ENCODE data around the gene ICAM4.
A peak's percentile ranks its signal among the peaks of the same experiment; 100 is the strongest.
"Not testable (repeated sequence)": the region's sequence is repeated elsewhere in the genome, so short reads cannot be mapped to it uniquely, and the experiment has no call there.

The ICAM4 gene

GRCh38 chr19:10286803-10287737, at the start of gene ICAM4:
Gene ICAM4 (plus strand): TSS chr19:10286955. CDS start chr19:10287013, 58 bp downstream.
- no peak for DNase-seq

- DNase-seq, result no peak
These were observed 49.1 kb upstream of the ICAM4 start for GRCh38 chr19:10237702-10238101.

GRCh38 chr19:10238172-10238783, 48.5 kb upstream of the ICAM4 start:
- peak; percentile 90 for DNase-seq

GRCh38 chr19:10241826-10242449, 44.8 kb upstream of the ICAM4 start:
- DNase-seq, result not testable (repeated sequence)

- DNase-seq, result no peak
These were observed 43.1 kb upstream of the ICAM4 start for GRCh38 chr19:10243606-10244005.

- no peak for DNase-seq
These were observed 41.4 kb upstream of the ICAM4 start for GRCh38 chr19:10245189-10245939.

GRCh38 chr19:10246511-10246910, 40.2 kb upstream of the ICAM4 start:
- DNase-seq, result no peak

- peak; percentile 96 for DNase-seq
These were observed 34.7 kb upstream of the ICAM4 start, which contains the start of gene MRPL4 for GRCh38 chr19:10251792-10252694. Gene MRPL4 (plus strand): TSS chr19:10252214. CDS start chr19:10252254, 40 bp downstream.

GRCh38 chr19:10252707-10253106, 34.0 kb upstream of the ICAM4 start:
- no peak for DNase-seq

GRCh38 chr19:10254244-10254643, 32.5 kb upstream of the ICAM4 start:
- DNase-seq, result no peak

- no peak for DNase-seq
These were observed 31.4 kb upstream of the ICAM4 start for GRCh38 chr19:10255358-10255757.

GRCh38 chr19:10256551-10256950, 30.2 kb upstream of the ICAM4 start:
- no peak for DNase-seq

GRCh38 chr19:10256970-10257615, 29.7 kb upstream of the ICAM4 start:
- DNase-seq, result no peak

GRCh38 chr19:10258080-10258710, 28.6 kb upstream of the ICAM4 start:
- DNase-seq, result no peak

- DNase-seq, result peak; percentile 83
These were observed 27.4 kb upstream of the ICAM4 start for GRCh38 chr19:10259162-10259905.

- no peak for DNase-seq
These were observed 26.6 kb upstream of the ICAM4 start for GRCh38 chr19:10260141-10260584.

- DNase-seq, result no peak
These were observed 24.0 kb upstream of the ICAM4 start for GRCh38 chr19:10262771-10263170.

- DNase-seq, result no peak
These were observed 20.0 kb upstream of the ICAM4 start for GRCh38 chr19:10266706-10267105.

- DNase-seq, result no peak
These were observed 18.7 kb upstream of the ICAM4 start for GRCh38 chr19:10268071-10268470.

All from right forelimb (tissue), 1 donor.